ENCODE results near the gene WNT6. TPM values are rescaled to one million over a fixed set of nuclear protein-coding genes. Genes with fewer than 3 reads are reported as not detected.
A peak's percentile ranks its signal among the peaks of the same experiment; 100 is the strongest.

WNT6 gene
- total RNA-seq, 1 experiment from 2014 or later: 0.33 TPM

- Histone ChIP-seq H3K27me3 (ENCODE audit: insufficient read depth, low read depth) (no peaks in the 10 kb centered on the region), H3K79me2 (ENCODE audit: low read depth) (no peaks in the 10 kb centered on the region), H3K4me1 (replicated peaks; ENCODE audit: insufficient read depth) (peaks cover 15% of the 10 kb centered on the region), H3K36me3 (ENCODE audit: low read depth) (no peaks in the 10 kb centered on the region), H3K9me2 (ENCODE audit: insufficient read depth) (no peaks in the 10 kb centered on the region), H3K4me2 (peak overlapping the region; percentile 92), H3K4me3 (no peak overlapping the region), H2AFZ (no peak overlapping the region), H3F3A (ENCODE audit: insufficient read depth, low read depth) (peaks cover 9% of the 10 kb centered on the region; the same call in 1 of the 2 replicates), H3K9me3 (ENCODE audit: insufficient read depth, low read depth) (no peaks in the 10 kb centered on the region), H4K20me1 (ENCODE audit: insufficient read depth) (no peaks in the 10 kb centered on the region), H3K27ac (no peak overlapping the region)
- TF ChIP-seq EZH2 (IDR thresholded peaks at IDR 0.05; ENCODE audit: low read depth) (no peak), CTCF (conservative IDR thresholded peaks at IDR 0.05) (no peak)
- POLR2A ChIA-PET (ENCODE audit: unreplicated experiment): no interaction called here
- no TSS peak for BruUV-seq (replicated peaks)
- CTCF ChIA-PET: interaction anchor here (1.9 kb wide), 1 partner anchor 13 kb away, joined by 15 read pairs; no protein-coding TSS in a partner anchor
- intact Hi-C loops (cut with micrococcal nuclease; ENCODE audit: unreplicated experiment): no loop called here
- DNase-seq: no peak
Observed at GRCh38 chr2:218910741-218911140, 51.1 kb downstream of the WNT6 start.

GRCh38 chr2:218920504-218920903, 60.9 kb downstream of the WNT6 start:
- H3K4me3 ChIP-seq: no peak overlapping the region
- no peak overlapping the region for H3K27ac ChIP-seq
- H3F3A ChIP-seq (ENCODE audit: insufficient read depth, low read depth): no peaks in the 10 kb centered on the region
- H4K20me1 ChIP-seq (ENCODE audit: insufficient read depth): no peaks in the 10 kb centered on the region
- peaks cover 7% of the 10 kb centered on the region; the same call in 1 of the 2 replicates for H3K9me3 ChIP-seq (ENCODE audit: insufficient read depth, low read depth)
- H2AFZ ChIP-seq: no peak overlapping the region
- no peak for DNase-seq
- no peaks in the 10 kb centered on the region for H3K36me3 ChIP-seq (ENCODE audit: low read depth)
- BruUV-seq (replicated peaks): no TSS peak
- POLR2A ChIA-PET (ENCODE audit: unreplicated experiment): no interaction called here
- no peak overlapping the region for H3K4me2 ChIP-seq
- no peaks in the 10 kb centered on the region for H3K79me2 ChIP-seq (ENCODE audit: low read depth)
- intact Hi-C loops (cut with micrococcal nuclease; ENCODE audit: unreplicated experiment): no loop called here
- no peaks in the 10 kb centered on the region; the same call in 1 of the 2 replicates for H3K9me2 ChIP-seq (ENCODE audit: insufficient read depth)
- CTCF ChIA-PET: no interaction called here
- no peaks in the 10 kb centered on the region for H3K4me1 ChIP-seq (replicated peaks; ENCODE audit: insufficient read depth)
- TF ChIP-seq CTCF (conservative IDR thresholded peaks at IDR 0.05) (no peak), EZH2 (IDR thresholded peaks at IDR 0.05; ENCODE audit: low read depth) (no peak)
- no peaks in the 10 kb centered on the region for H3K27me3 ChIP-seq (ENCODE audit: insufficient read depth, low read depth)

Small RNA genes lying within 50 kb of the gene (microRNA-seq; reads per million reads assigned to microRNA genes)
- gene MIR9500 (ENCODE audit: borderline number of aligned reads, borderline replicate concordance): not detected

Other genes starting within 250 kb of the WNT6 start
- gene ZNF142, start 200.2 kb upstream of the WNT6 start, total RNA-seq (2021): 23.1 and 23.7 TPM in 2 replicates
- gene BCS1L, start 200.1 kb upstream of the WNT6 start, total RNA-seq (2021): 36.0 and 38.8 TPM in 2 replicates
- 24.6 and 27.2 TPM in 2 replicates for gene RNF25, start 187.8 kb upstream of the WNT6 start, total RNA-seq (2021)
- gene STK36, start 187.7 kb upstream of the WNT6 start, total RNA-seq (2021): 47.8 and 52.9 TPM in 2 replicates
- gene TTLL4, start 149.0 kb upstream of the WNT6 start, total RNA-seq (2021): 43.9 and 57.1 TPM in 2 replicates
- 0.94 and 2.0 TPM in 2 replicates for gene CYP27A1, start 77.7 kb upstream of the WNT6 start, total RNA-seq (2021)
- not detected in 2 replicates for gene PRKAG3, start 28.0 kb upstream of the WNT6 start, total RNA-seq (2021)
- gene WNT10A, start 21.0 kb downstream of the WNT6 start, total RNA-seq (2021): 1.2 and 2.3 TPM in 2 replicates
- gene CDK5R2, start 99.9 kb downstream of the WNT6 start, total RNA-seq (2021): 0.17 and 0.20 TPM in 2 replicates
- not detected in 2 replicates for gene FEV, start 125.4 kb downstream of the WNT6 start, total RNA-seq (2021)
- gene CRYBA2, start 133.6 kb downstream of the WNT6 start, total RNA-seq (2021): not detected in 2 replicates
- not detected in 2 replicates for gene CFAP65, start 181.7 kb downstream of the WNT6 start, total RNA-seq (2021)
- not detected in 2 replicates for gene IHH, start 201.1 kb downstream of the WNT6 start, total RNA-seq (2021)

All from PC-9 (cell line).